Transverse colon (tissue), 4 donors: Measurements from ENCODE around the gene MOB3B. TPM values are rescaled to one million over a fixed set of nuclear protein-coding genes. Genes with fewer than 3 reads are reported as not detected.
A peak's percentile ranks its signal among the peaks of the same experiment; 100 is the strongest.

ENCODE experiments used
- DNase-seq: peaks from one replicate; pipeline ENCODE4 v3.0.0-alpha.2; 2019
- H3K27ac ChIP-seq, 4 donors: fragments of 200-600 bp; sonication (generic); 2 replicates each; pipeline ENCODE4 v1.5.1; 2016 to 2018; ENCODE audit warnings: inconsistent platforms in 4 of 4
- H3K27me3 ChIP-seq: fragments of 200-600 bp; sonication (generic); 2 replicates; pipeline ENCODE4 v1.5.1; 2017; ENCODE audit warnings: inconsistent platforms
- H3K36me3 ChIP-seq, 4 donors: fragments of 200-600 bp; sonication (generic); 2 replicates each; pipeline ENCODE4 v1.5.1; 2017 to 2019; ENCODE audit warnings: inconsistent platforms in 4 of 4
- H3K4me1 ChIP-seq, 4 donors: fragments of 200-600 bp; sonication (generic); 2 replicates each; pipeline ENCODE4 v1.5.1; 2017 to 2020; ENCODE audit warnings: inconsistent platforms in 4 of 4
- H3K4me3 ChIP-seq, 4 donors: fragments of 200-600 bp; sonication (generic); 1 replicate in 1 of 4; 2 replicates in 3 of 4; pipeline versions ENCODE4 v1.5.1 to v1.6.1; 2017 to 2019; ENCODE audit warnings: inconsistent platforms in 4 of 4
- H3K9me3 ChIP-seq, 2 donors: fragments of 200-600 bp; sonication (generic); 2 replicates each; pipeline ENCODE4 v1.5.1; 2017 to 2019; ENCODE audit warnings: inconsistent platforms in 2 of 2
- EP300 ChIP-seq: sonication (generic); formaldehyde crosslinking; IDR thresholded peaks from one replicate; pipeline ENCODE4 v1.6.1; 2017; ENCODE audit warnings: antibody characterized with exemption, low read depth
- POLR2A ChIP-seq: fragments of 450-650 bp; IDR thresholded peaks from one replicate; pipeline ENCODE4 v1.6.1; 2016; ENCODE audit warnings: antibody characterized with exemption, mild to moderate bottlenecking, moderate library complexity
- POLR2AphosphoS5 ChIP-seq, 3 donors: sonication (generic); formaldehyde crosslinking; IDR thresholded peaks; one replicate each; pipeline ENCODE4 v1.6.1; 2016; ENCODE audit warnings: antibody characterized with exemption in 3 of 3
- WGBS, 2 donors: methylation state at CpG; one replicate each; pipeline ENCODE4 v1.1.5; 2018; ENCODE audit warnings: low coverage in 1 of 2; 5-methylcytosine and 5-hydroxymethylcytosine counted together
- in situ Hi-C, 4 donors: fragments of 200-750 bp; cut with MboI; loops; one replicate each; pipeline versions ENCODE4 v1.15.0 to v1.15.1; 2017; ENCODE audit warnings: low sequenced_read_pairs in 3 of 4, low pct_ligation_motif_present in 1 of 4, low pct_unique_long_range_greater_than_20kb in 1 of 4
- intact Hi-C: fragments of 100-400 bp; cut with DNase I; formaldehyde crosslinking; loops from one replicate; pipeline ENCODE4 v1.15.1; 2023; ENCODE audit warnings: low total_unique reads
- total RNA-seq, 4 donors: library from RNA; depleted of rRNA; stranded (reverse); fragments of >200 nt; gene quantifications; one replicate each; pipeline ENCODE4 v1.1.0, GENCODE V29; 2016
- TF ChIP-seq, protein P1 (sequence below), 5 experiments: fragments of 200-600 bp in 3 of 5; fragments of 450-650 bp in 2 of 5; sonication (generic) in 3 of 5; IDR thresholded peaks; 1 replicate in 2 of 5; 2 replicates in 3 of 5; pipeline ENCODE4 v1.5.1; 2016 to 2017; ENCODE audit warnings: antibody characterized with exemption in 5 of 5, inconsistent platforms in 3 of 5, mild to moderate bottlenecking in 2 of 5, moderate library complexity in 1 of 5

MOB3B gene
- total RNA-seq, 4 donors from 2014 or later = 18.3 to 39.7 (median 29.1) TPM

DNA sequence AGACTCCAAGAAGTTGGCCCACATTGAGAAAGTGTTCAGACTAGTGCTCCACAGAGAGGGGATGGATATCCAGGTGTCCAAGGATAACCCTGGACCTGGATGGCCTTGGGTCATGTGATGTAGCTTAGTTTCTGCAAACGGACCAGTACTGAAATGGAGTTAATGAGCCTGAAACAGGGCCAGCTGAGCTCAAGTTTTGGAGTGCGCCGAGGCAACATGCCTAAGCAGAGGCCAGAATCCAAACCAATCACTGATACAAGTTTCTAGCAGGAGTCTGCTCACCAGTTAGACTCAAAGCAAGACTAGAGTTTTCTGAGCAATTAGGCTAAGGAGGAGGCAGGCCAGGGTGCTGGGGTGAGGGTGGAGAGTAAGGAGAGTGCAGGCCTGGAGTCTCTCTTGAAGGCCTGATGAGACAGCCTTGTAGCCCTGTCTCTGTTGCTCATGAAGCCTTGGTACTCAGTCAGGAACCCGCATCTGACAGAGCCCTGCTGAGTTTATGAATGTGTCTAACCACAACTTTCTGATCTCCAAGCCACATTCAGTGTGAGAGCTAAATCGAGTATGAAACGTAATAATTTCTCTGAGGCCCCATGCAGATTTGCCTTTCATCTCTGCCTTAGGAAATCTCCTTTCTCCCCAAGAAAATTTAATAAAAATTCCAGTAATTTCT is 163.8 kb downstream of the MOB3B start:
- DNase-seq = no peak
- H3K27ac ChIP-seq = peak overlapping the region in 3 of 4 donors; percentile 2 to 15 (median 7)
- 48 to 55% methylated on average over 2 to 6 of the region's 6 CpGs for WGBS, 2 donors

DNA sequence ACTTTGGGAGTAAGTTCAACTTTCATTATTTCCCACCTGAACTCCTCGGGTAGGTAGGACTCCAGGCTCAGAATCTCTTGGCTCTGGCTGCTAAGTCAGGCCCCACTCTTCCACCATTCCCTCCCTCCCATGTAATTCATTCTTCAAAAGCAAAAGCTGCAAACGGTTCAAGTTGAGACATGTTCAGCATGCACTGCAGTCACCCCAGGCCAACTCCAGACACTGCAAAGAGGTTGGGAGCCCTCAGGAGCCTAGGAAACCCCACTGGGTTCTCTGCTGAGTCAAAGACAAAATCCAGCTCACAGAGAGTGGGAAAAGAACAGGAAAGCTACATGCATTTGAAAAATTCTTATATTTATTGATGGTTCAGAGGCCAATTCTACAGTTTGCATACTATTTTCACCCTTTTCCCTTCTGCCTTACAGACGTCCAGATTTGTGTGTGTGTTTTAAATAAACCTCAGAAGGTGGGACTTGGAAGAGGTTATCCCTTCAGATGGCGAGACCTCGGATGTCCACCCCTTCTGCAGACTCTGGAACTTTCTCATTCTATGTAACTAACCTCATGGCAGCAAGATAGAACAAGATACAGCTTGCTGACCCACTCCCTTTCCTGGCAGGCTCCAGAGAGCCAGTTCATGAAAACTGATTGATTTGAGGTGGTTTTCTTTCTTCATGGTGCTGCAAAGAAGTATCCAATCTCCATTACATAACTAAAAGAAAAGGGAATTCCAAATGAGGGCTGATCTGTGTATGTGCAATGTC is 167.0 kb downstream of the MOB3B start:
- in situ Hi-C loops (no loop called here), intact Hi-C loops (no loop called here)
- no peaks in the 10 kb centered on the region for H3K27me3 ChIP-seq
- H3K27ac ChIP-seq = peak overlapping the region in 2 of 4 donors; percentile 12 to 49
- no peaks in the 10 kb centered on the region for H3K9me3 ChIP-seq
- no peaks in the 10 kb centered on the region for H3K36me3 ChIP-seq
- DNase-seq = no peak
- WGBS, 2 donors = 69 to 72% methylated on average over 2 to 5 of the region's 5 CpGs
- H3K4me1 ChIP-seq = peaks cover 16 to 48% (median 22%) of the 10 kb centered on the region in 4 donors
- TF ChIP-seq POLR2AphosphoS5 (IDR thresholded peaks at IDR 0.05) = no peak
- no peak for TF ChIP-seq EP300
- TF ChIP-seq, protein P1, sequence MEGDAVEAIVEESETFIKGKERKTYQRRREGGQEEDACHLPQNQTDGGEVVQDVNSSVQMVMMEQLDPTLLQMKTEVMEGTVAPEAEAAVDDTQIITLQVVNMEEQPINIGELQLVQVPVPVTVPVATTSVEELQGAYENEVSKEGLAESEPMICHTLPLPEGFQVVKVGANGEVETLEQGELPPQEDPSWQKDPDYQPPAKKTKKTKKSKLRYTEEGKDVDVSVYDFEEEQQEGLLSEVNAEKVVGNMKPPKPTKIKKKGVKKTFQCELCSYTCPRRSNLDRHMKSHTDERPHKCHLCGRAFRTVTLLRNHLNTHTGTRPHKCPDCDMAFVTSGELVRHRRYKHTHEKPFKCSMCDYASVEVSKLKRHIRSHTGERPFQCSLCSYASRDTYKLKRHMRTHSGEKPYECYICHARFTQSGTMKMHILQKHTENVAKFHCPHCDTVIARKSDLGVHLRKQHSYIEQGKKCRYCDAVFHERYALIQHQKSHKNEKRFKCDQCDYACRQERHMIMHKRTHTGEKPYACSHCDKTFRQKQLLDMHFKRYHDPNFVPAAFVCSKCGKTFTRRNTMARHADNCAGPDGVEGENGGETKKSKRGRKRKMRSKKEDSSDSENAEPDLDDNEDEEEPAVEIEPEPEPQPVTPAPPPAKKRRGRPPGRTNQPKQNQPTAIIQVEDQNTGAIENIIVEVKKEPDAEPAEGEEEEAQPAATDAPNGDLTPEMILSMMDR (IDR thresholded peaks at IDR 0.05) = no peak
- TF ChIP-seq POLR2A = no peak
- no peak overlapping the region for H3K4me3 ChIP-seq

More for the DNA sequence above, 163.8 kb downstream of the MOB3B start:
- Histone ChIP-seq H3K4me3 (no peak overlapping the region), H3K27me3 (no peaks in the 10 kb centered on the region), H3K4me1 (peaks cover 16 to 77% (median 43%) of the 10 kb centered on the region in 4 donors), H3K36me3 (no peaks in the 10 kb centered on the region), H3K9me3 (no peaks in the 10 kb centered on the region)
- intact Hi-C loops (no loop called here), in situ Hi-C loops (no loop called here)
- TF ChIP-seq POLR2AphosphoS5 (IDR thresholded peaks at IDR 0.05) (no peak), POLR2A (no peak), EP300 (no peak)
- TF ChIP-seq, protein P1 (IDR thresholded peaks at IDR 0.05) = no peak

DNA sequence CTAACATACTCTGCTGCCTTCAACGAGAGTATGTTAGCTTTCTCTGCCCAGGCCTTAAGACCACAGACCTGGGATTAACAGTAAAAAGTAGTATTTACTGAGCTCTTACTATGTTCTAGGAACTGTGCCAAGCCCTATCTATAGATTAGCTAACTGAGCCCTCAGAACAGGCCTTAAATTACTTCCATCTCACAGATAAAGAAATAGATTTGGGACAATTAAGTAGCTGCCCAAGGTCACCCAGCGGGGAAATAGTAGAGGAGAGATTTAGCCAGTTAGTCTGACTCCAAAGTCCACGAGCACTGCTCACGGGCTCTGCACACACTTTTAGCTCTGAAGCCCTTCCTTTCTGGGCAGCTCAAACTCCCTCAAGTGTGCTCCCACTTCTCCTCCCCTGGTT is 168.1 kb downstream of the MOB3B start:
- no peak for DNase-seq
- in situ Hi-C loops = no loop called here

DNA sequence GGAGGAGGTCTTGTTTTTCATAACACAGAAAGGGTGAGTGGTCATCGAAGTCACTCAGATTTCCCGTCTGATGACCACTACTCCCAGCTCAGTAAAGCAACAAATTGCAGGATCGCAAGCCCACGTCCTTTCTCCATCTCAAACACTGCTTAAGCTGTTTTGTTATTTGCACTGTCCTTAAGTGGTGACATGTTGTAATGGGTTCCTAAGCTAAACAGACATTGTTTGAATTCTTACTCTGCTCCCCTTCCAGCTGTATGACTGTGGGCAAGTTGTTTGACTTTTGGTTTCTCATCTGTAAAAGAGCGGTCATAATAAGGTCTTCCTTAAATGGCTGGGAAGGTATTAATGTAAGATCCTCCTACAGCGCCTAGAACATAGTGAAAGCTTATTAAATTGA is 169.9 kb downstream of the MOB3B start:
- Histone ChIP-seq H3K4me1 (peaks cover 0 to 25% (median 5%) of the 10 kb centered on the region in 4 donors), H3K27me3 (no peaks in the 10 kb centered on the region), H3K9me3 (no peaks in the 10 kb centered on the region), H3K36me3 (no peaks in the 10 kb centered on the region), H3K4me3 (no peak overlapping the region), H3K27ac (no peak overlapping the region)
- 84 to 88% methylated on average over 5 to 6 of the region's 6 CpGs for WGBS, 2 donors
- TF ChIP-seq POLR2A (no peak), POLR2AphosphoS5 (IDR thresholded peaks at IDR 0.05) (no peak), EP300 (no peak)
- DNase-seq = no peak
- intact Hi-C loops (no loop called here), in situ Hi-C loops (no loop called here)

More for the DNA sequence above, 168.1 kb downstream of the MOB3B start:
- H3K27ac ChIP-seq = peak overlapping the region; percentile 1 to 49 (median 20)
- WGBS, 2 donors = 54 to 60% methylated on average over 1 to 4 of the region's 4 CpGs
- no peaks in the 10 kb centered on the region for H3K9me3 ChIP-seq
- intact Hi-C loops = no loop called here
- TF ChIP-seq, protein P1 (IDR thresholded peaks at IDR 0.05) = no peak
- TF ChIP-seq POLR2A (no peak), EP300 (no peak), POLR2AphosphoS5 (IDR thresholded peaks at IDR 0.05) (no peak)
- H3K27me3 ChIP-seq = no peaks in the 10 kb centered on the region
- peaks cover 10 to 37% (median 12%) of the 10 kb centered on the region in 4 donors for H3K4me1 ChIP-seq
- no peaks in the 10 kb centered on the region for H3K36me3 ChIP-seq
- H3K4me3 ChIP-seq = no peak overlapping the region
